ENCODE measurements around the gene HAPLN1.
A peak's percentile ranks its signal among the peaks of the same experiment; 100 is the strongest.

DNA sequence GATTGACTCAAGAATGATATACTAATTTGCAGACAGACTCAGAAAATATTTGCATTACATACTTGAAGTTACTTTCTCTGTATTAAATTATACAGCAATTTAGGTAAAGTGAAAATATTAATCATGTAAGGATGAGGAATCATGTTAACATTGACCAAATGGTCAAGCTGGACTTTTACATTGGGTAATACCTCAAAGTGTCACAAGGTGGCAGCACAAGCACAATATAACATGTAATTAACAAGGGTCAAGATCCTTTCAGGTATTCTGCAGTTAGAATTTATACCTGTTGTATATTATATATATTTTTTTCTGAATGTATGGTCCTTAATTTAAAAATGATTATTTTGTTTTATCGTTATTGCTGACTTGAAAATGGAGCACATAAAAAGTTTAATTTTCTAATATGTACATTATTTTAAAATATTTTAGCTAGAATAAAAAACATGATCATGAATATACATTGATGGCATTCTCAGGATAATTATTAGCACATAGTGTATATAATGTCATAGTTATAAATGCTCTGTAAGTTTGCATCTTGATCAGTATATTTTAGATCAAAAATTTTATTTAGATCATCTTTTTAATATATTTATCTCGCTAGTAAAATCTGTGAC lies 8.6 kb downstream of the HAPLN1 start:
- TF ChIP-seq, protein P1, sequence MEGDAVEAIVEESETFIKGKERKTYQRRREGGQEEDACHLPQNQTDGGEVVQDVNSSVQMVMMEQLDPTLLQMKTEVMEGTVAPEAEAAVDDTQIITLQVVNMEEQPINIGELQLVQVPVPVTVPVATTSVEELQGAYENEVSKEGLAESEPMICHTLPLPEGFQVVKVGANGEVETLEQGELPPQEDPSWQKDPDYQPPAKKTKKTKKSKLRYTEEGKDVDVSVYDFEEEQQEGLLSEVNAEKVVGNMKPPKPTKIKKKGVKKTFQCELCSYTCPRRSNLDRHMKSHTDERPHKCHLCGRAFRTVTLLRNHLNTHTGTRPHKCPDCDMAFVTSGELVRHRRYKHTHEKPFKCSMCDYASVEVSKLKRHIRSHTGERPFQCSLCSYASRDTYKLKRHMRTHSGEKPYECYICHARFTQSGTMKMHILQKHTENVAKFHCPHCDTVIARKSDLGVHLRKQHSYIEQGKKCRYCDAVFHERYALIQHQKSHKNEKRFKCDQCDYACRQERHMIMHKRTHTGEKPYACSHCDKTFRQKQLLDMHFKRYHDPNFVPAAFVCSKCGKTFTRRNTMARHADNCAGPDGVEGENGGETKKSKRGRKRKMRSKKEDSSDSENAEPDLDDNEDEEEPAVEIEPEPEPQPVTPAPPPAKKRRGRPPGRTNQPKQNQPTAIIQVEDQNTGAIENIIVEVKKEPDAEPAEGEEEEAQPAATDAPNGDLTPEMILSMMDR (conservative IDR thresholded peaks at IDR 0.05): peak; percentile 87
- TF ChIP-seq EZH2 (IDR thresholded peaks at IDR 0.05; ENCODE audit: low read depth): no peak

All from PC-9 (cell line).